OCI-LY1 (cell line): ENCODE results near the gene PRTG.
"Not testable (repeated sequence)": the region's sequence is repeated elsewhere in the genome, so short reads cannot be mapped to it uniquely, and the experiment has no call there.

ENCODE experiments used
- CTCF ChIP-seq: fragments of 200-600 bp; sonication (generic), shearing (Covaris generic); IDR thresholded peaks from 2 replicates; pipeline ENCODE4 v1.5.1; 2017; ENCODE audit warnings: mild to moderate bottlenecking, antibody characterized with exemption, low read length, moderate library complexity, mixed read lengths
- EZH2 ChIP-seq: fragments of 200-600 bp; sonication (generic), shearing (Covaris generic); IDR thresholded peaks from 2 replicates; pipeline ENCODE4 v1.8.0; 2017; ENCODE audit warnings: borderline replicate concordance, mixed run types, mild to moderate bottlenecking, antibody characterized with exemption, low read length, moderate library complexity, mixed read lengths

GRCh38 chr15:55593019-55593418 is 149.9 kb downstream of the PRTG start:
- TF ChIP-seq CTCF, EZH2: not testable (repeated sequence)
